Measurements from ENCODE around the gene METTL1. TPM values are rescaled to one million over a fixed set of nuclear protein-coding genes. Genes with fewer than 3 reads are reported as not detected.

METTL1 gene
- total RNA-seq, 4 donors from 2014 or later, result 11.2 to 39.3 (median 15.2) TPM

GRCh38 chr12:57762463-57762862 is 9.4 kb downstream of the METTL1 start:
- DNase-seq (ENCODE audit: low spot score) (no peak), ATAC-seq (ENCODE audit: low FRiP score) (no peak)
- TF ChIP-seq, protein P1, sequence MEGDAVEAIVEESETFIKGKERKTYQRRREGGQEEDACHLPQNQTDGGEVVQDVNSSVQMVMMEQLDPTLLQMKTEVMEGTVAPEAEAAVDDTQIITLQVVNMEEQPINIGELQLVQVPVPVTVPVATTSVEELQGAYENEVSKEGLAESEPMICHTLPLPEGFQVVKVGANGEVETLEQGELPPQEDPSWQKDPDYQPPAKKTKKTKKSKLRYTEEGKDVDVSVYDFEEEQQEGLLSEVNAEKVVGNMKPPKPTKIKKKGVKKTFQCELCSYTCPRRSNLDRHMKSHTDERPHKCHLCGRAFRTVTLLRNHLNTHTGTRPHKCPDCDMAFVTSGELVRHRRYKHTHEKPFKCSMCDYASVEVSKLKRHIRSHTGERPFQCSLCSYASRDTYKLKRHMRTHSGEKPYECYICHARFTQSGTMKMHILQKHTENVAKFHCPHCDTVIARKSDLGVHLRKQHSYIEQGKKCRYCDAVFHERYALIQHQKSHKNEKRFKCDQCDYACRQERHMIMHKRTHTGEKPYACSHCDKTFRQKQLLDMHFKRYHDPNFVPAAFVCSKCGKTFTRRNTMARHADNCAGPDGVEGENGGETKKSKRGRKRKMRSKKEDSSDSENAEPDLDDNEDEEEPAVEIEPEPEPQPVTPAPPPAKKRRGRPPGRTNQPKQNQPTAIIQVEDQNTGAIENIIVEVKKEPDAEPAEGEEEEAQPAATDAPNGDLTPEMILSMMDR (IDR thresholded peaks at IDR 0.05), result no peak

DNA sequence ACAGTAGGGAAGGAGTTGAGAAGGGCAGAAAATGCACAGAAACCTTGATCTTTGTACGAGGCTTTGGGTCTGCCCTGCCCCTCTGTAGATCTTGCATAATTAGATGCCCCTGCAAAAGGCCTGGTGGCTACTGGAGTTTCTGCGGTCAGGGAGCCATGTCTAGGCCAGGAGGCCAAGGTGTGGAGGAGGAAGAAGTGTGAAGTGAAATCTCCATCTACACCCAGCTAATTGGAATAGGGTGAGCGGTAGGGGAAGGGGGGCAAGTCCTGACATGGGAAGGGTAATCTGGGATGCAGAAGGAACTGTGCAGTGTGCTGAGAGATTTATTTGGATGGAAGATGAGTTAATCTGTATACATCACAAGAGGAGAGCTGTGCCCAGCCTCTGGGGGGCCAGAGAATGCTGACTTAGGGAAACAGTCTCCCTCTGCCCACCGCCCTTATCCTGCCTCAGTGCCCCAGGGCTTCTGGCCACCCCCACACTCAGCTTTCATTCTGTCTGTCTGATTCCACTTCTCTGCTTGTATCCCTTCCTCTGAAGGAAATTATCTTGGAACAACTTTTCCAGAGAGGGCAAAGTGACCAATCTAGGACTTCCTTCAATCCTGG is 10.4 kb downstream of the METTL1 start:
- TF ChIP-seq, protein P1 (IDR thresholded peaks at IDR 0.05), result no peak
- no peak for DNase-seq (ENCODE audit: low spot score)
- no peak for ATAC-seq (ENCODE audit: low FRiP score)

DNA sequence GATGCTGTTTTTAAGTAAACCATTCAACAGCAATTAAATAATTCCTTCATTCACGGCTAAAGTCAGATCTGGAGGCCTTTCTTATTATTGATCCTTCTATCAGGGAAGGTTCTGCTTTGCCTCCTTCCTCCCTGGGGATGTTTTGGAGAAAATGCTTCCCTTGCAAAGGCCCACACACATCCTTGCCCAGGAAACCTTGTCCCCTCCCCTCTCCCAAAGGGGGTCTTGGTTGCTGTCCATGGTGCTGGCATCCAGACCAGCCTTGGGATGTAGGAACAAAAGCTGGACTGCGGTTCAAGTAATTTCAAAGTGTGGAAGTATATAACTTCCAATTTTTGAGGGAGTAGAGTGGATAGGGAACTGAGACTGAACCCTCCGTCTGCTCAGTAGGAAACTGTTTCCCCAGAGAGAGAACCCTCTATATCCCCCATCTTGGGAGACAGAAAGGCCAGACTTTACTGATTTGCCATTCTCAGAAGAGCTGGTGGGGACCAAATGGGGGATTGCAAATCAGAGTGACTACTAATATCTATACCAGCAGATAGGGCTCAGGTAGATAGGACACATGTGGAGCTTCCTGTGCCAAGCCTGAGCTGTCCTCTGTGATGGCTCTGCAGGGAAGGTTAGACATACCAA is 11.4 kb downstream of the METTL1 start:
- ATAC-seq (ENCODE audit: low FRiP score) (no peak), DNase-seq (ENCODE audit: low spot score) (no peak)
- TF ChIP-seq, protein P1 (IDR thresholded peaks at IDR 0.05), result no peak

GRCh38 chr12:57759360-57759980 is 12.4 kb downstream of the METTL1 start:
- no peak for DNase-seq (ENCODE audit: low spot score)
- TF ChIP-seq, protein P1 (IDR thresholded peaks at IDR 0.05), result no peak
- ATAC-seq (ENCODE audit: low FRiP score), result no peak

DNA sequence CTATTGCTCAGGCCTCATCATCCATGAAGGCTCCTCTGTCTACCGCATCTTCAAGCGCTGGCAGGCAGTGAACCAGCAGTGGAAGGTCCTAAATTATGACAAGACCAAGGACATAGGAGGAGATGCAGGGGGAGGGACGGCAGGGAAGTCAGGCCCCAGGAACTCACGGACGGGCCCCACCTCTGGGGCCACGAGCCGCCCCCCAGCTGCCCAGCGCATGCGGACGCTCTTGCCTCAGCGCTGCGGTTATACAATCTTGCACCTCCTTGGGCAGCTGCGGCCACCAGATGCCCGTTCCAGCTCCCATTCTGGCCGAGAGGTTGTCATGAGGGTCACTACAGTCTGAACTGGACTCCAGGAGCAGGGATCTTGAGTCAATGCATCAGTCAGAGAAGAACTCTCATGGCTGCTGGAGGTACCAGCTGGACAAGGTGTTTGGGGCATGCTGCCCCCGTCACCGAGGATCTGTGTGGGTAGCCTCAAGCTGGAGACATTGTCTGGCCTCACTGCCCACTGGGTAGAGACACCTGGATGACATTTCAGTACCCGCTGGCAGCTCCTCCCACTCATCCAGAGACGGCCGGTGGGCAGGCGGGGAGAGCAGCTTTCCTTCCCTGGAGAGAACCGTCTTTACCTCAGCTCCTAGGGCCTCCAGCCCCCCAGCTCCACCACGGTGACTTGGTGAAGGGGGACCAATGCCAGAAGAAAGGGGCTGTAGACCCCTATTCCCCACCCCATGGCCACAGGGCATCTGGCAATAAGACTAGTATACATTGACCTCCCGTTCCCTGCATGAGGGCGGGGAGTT is 13.1 kb downstream of the METTL1 start:
- DNase-seq (ENCODE audit: low spot score) (no peak), ATAC-seq (ENCODE audit: low FRiP score) (no peak)
- TF ChIP-seq, protein P1 (IDR thresholded peaks at IDR 0.05), result no peak

GRCh38 chr12:57757771-57758170 is 14.1 kb downstream of the METTL1 start:
- DNase-seq (ENCODE audit: low spot score) (no peak), ATAC-seq (ENCODE audit: low FRiP score) (no peak)
- TF ChIP-seq, protein P1 (IDR thresholded peaks at IDR 0.05), result no peak

All from omental fat pad (tissue), 4 donors.